LNCAP (cell line): ENCODE measurements around the gene MYCL.

Source experiments
- CTCF ChIP-seq: fragments of 450-650 bp; IDR thresholded peaks from 2 replicates; pipeline ENCODE4 v1.5.1; 2017; ENCODE audit warnings: mild to moderate bottlenecking

Gene MYCL

DNA sequence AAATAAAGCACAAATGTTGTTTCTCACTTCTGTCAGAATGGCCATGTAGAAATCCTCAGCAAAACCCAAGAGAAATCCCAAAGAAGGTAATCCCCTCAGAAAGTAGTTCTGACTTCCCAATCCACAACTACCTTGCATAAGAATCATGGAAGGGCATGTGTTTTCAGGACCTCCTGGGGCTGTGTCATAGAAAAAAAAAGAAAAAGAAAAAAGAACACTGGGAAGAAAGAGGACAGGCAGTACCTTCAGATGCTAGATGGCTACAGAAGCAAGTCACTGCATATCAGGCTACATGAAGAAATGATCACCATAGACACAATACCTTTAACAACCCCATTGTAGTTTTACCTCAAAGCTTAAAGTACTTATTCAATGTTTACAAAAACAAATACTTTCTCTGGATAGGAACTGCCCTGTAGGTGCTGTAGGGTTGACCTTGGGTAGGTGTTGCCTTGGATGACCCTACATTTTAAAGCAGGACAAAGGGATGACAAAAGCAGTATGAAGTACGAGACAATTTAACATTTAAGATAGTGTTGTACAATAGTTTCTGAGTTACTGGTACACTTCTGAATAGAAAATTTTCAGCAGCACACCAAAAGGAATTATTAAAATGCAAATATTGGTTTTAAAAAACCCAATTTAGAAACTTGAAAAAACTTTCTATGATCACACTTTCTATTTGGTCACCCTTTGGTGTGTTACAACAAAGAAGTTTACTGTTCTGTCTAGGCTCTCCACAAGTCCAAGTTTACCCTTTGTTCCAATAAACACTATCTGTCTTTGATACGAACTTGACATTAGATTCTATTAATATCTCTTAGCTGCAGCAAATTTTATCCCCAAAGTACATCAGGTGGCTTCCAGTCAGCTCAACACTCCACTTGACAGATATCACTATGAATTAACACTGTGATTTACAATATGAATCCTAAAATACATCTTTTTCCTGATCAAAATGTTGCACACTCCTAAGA lies 23.4 kb downstream of the MYCL start:
- TF ChIP-seq CTCF, result no peak

DNA sequence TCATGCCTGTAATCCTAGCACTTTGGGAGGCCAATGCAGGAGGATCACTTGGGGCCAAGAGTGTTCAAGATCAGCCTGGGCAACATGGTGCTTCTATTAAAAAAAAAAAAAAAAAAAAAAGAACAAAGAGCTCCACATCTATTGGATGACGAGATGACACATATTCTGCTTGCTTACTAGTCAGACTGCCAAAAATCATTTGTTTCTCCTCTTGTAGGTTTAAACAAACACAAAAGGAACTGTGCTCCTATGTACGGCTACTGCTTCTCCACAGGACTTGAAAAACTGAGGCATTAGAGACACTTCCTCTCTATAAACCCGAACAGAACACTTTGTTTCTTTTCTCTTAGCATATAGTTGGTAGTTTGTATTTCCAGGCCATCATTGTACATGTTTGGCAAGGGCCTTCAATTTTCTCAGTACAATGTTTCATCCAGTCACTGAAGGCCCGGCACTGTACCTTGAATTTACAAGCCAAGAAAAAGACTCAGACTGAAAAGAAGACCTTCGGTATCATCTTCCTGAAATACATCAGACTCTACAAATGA lies 24.4 kb downstream of the MYCL start:
- TF ChIP-seq CTCF, result no peak

- TF ChIP-seq CTCF, result no peak
These were observed 25.6 kb downstream of the MYCL start for GRCh38 chr1:39876144-39876543.

DNA sequence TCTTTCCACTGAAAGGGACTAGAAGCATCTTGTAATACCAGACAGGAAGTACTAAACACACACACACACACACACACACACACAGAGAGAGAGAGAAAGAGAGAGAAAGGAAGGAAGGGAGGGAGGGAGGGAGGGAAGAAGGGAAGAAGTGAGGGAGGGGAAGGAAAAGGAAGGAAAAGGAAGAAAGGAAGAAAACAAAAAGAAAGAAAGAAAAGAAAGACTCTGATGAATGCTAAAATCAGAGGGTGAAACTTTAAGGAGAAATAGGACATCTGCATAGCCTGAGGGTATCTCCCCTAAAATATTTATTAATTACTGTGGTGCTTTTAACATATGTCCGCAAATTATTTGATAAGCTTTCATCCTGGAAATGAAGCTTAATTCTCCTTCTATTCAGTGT lies 29.0 kb downstream of the MYCL start:
- TF ChIP-seq CTCF, result no peak

- TF ChIP-seq CTCF, result no peak
These were observed 29.9 kb downstream of the MYCL start for GRCh38 chr1:39871796-39872195.

GRCh38 chr1:39866767-39867166 lies 35.0 kb downstream of the MYCL start:
- TF ChIP-seq CTCF, result no peak

DNA sequence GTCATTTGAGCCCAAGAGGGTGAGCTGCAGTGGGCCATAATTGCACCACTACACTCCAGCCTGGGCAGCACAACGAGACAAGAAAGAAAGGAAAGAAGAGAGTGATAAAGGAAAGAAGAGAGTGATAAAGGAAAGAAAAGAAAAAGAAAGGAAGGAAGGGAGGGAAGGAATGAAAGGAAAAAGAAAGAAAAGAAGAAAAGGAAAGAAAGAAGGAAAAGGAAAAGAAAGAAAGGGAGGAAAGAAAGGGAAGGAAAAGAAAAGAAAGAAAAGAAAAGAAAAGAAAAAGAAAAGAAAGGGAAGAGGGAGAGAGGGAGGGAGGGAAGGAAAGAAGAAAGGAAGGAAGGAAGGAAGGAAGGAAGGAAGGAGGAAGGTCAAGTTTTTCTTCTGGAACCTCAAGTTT lies 36.0 kb downstream of the MYCL start:
- no peak for TF ChIP-seq CTCF
